ENCODE results near the gene ZC3H11A.
A peak's percentile ranks its signal among the peaks of the same experiment; 100 is the strongest.
"Not testable (repeated sequence)": the region's sequence is repeated elsewhere in the genome, so short reads cannot be mapped to it uniquely, and the experiment has no call there.

The ZC3H11A gene

GRCh38 chr1:203795441-203796235 lies at the start of gene ZC3H11A, which contains the start of gene ZBED6:
Gene ZC3H11A, plus strand, starts transcription at chr1:203795623. Its CDS starts 21,448 bp downstream, at chr1:203817071.
Gene ZBED6, plus strand, starts transcription at chr1:203795623. Its CDS starts 1,900 bp downstream, at chr1:203797523.
- H2AFZ ChIP-seq (ENCODE audit: low read depth, low read length), result peak within 1 kb of the TSS; percentile 99
- peak within 1 kb of the TSS; percentile 63 for H3K4me3 ChIP-seq (ENCODE audit: low read length)
- peaks cover 17% of the 10 kb centered on the region for H3K9me3 ChIP-seq (ENCODE audit: low read length)
- peaks cover 13% of the 10 kb centered on the region for H3K4me1 ChIP-seq (ENCODE audit: insufficient read depth, low read length)
- H3K36me3 ChIP-seq (ENCODE audit: insufficient read depth, low read length), result peaks cover 32% of the 10 kb centered on the region
- H3K27me3 ChIP-seq (ENCODE audit: insufficient read depth, low read length), result no peaks in the 10 kb centered on the region

DNA sequence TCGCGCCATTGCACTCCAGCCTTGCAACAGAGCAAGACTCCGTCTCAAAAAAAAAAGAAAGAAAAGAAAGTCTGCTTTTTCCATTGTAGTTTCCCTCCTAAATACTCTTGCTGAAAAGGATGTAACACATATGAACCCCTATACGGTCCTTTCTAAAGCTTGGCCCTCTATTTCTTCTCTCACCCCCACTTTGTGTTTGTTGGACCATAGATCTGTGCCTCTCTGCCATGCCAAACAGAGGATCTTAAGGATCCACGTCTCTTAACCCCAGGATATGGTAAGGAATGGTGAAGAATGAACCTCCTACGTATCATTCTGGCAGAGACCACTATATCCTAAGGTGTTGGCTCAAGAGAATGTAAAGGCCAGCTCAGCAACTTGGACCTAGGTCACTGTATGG lies 49.1 kb upstream of the ZC3H11A start:
- H3K9me3 ChIP-seq (ENCODE audit: low read length), result peaks cover 2% of the 10 kb centered on the region
- no peaks in the 10 kb centered on the region for H3K27me3 ChIP-seq (ENCODE audit: insufficient read depth, low read length)

GRCh38 chr1:203751051-203751450 lies 44.4 kb upstream of the ZC3H11A start:
- Histone ChIP-seq H3K4me3 (ENCODE audit: low read length) (no peak overlapping the region), H3K27me3 (ENCODE audit: insufficient read depth, low read length) (no peaks in the 10 kb centered on the region), H3K4me1 (ENCODE audit: insufficient read depth, low read length) (no peaks in the 10 kb centered on the region), H3K9me3 (ENCODE audit: low read length) (peaks cover 2% of the 10 kb centered on the region), H3K36me3 (ENCODE audit: insufficient read depth, low read length) (no peaks in the 10 kb centered on the region), H2AFZ (ENCODE audit: low read depth, low read length) (no peak overlapping the region)

More for the DNA sequence above, 49.1 kb upstream of the ZC3H11A start:
- H3K36me3 ChIP-seq (ENCODE audit: insufficient read depth, low read length), result no peaks in the 10 kb centered on the region
- no peak overlapping the region for H2AFZ ChIP-seq (ENCODE audit: low read depth, low read length)
- H3K4me1 ChIP-seq (ENCODE audit: insufficient read depth, low read length), result no peaks in the 10 kb centered on the region
- no peak overlapping the region for H3K4me3 ChIP-seq (ENCODE audit: low read length)

GRCh38 chr1:203751618-203752361 lies 43.6 kb upstream of the ZC3H11A start:
- not testable (repeated sequence) for H3K9me3 ChIP-seq (ENCODE audit: low read length); H2AFZ ChIP-seq (ENCODE audit: low read depth, low read length)

GRCh38 chr1:203754455-203754864 lies 41.0 kb upstream of the ZC3H11A start:
- Histone ChIP-seq H3K36me3 (ENCODE audit: insufficient read depth, low read length) (no peaks in the 10 kb centered on the region), H3K9me3 (ENCODE audit: low read length) (no peaks in the 10 kb centered on the region), H3K4me3 (ENCODE audit: low read length) (no peak overlapping the region), H3K4me1 (ENCODE audit: insufficient read depth, low read length) (no peaks in the 10 kb centered on the region), H2AFZ (ENCODE audit: low read depth, low read length) (no peak overlapping the region), H3K27me3 (ENCODE audit: insufficient read depth, low read length) (no peaks in the 10 kb centered on the region)

More at GRCh38 chr1:203751618-203752361, 43.6 kb upstream of the ZC3H11A start:
- H3K4me1 ChIP-seq (ENCODE audit: insufficient read depth, low read length); H3K36me3 ChIP-seq (ENCODE audit: insufficient read depth, low read length); H3K4me3 ChIP-seq (ENCODE audit: low read length); H3K27me3 ChIP-seq (ENCODE audit: insufficient read depth, low read length): not testable (repeated sequence)

DNA sequence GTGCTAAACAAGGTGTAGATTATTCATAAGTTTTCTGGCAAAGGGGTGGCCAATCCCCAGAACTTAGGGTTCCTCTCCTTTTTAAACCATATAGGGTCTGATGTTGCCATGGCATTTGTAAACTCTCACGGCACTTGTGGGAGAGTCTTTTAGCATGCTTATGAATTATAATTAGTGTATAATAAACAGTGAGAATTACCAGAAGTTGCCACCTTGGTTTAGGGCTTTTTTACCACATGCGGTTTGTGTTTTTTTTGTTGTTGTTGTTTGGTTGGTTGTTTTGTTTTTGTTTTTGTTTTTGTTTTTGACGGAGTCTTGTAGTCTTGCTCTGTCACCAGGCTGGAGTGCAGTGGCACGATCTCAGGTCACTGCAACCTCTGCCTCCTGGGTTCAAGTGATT lies 39.4 kb upstream of the ZC3H11A start:
- no peaks in the 10 kb centered on the region for H3K36me3 ChIP-seq (ENCODE audit: insufficient read depth, low read length)
- H3K9me3 ChIP-seq (ENCODE audit: low read length), result no peaks in the 10 kb centered on the region
- H3K4me3 ChIP-seq (ENCODE audit: low read length), result no peak overlapping the region
- H3K4me1 ChIP-seq (ENCODE audit: insufficient read depth, low read length), result peaks cover 11% of the 10 kb centered on the region
- no peaks in the 10 kb centered on the region for H3K27me3 ChIP-seq (ENCODE audit: insufficient read depth, low read length)
- no peak overlapping the region for H2AFZ ChIP-seq (ENCODE audit: low read depth, low read length)

GRCh38 chr1:203758749-203759148 lies 36.7 kb upstream of the ZC3H11A start:
- H2AFZ ChIP-seq (ENCODE audit: low read depth, low read length); H3K4me3 ChIP-seq (ENCODE audit: low read length); H3K36me3 ChIP-seq (ENCODE audit: insufficient read depth, low read length); H3K9me3 ChIP-seq (ENCODE audit: low read length); H3K27me3 ChIP-seq (ENCODE audit: insufficient read depth, low read length): not testable (repeated sequence)
- H3K4me1 ChIP-seq (ENCODE audit: insufficient read depth, low read length), result peaks cover 11% of the 10 kb centered on the region

DNA sequence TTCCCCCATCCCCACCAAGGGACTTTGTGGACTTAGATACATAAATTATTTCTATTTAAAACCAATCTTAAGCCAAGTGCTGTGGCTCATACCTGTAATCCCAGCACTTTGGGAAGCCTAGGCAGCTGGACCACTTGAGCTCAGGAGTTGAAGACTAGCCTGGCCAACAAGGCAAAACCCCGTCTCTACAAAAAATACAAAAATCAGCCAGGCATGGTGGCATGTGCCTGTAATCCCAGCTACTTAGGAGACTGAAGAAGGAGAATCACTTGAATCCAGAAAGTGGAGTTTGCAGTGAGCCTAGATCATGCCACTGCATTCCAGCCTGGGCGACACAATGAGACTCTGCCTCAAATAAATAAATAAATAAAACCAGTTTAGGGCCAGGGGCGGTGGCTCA lies 34.9 kb upstream of the ZC3H11A start:
- Histone ChIP-seq H3K36me3 (ENCODE audit: insufficient read depth, low read length) (no peaks in the 10 kb centered on the region), H3K27me3 (ENCODE audit: insufficient read depth, low read length) (no peaks in the 10 kb centered on the region), H3K9me3 (ENCODE audit: low read length) (no peaks in the 10 kb centered on the region), H3K4me3 (ENCODE audit: low read length) (no peak overlapping the region), H3K4me1 (ENCODE audit: insufficient read depth, low read length) (peaks cover 11% of the 10 kb centered on the region), H2AFZ (ENCODE audit: low read depth, low read length) (no peak overlapping the region)

- H3K4me3 ChIP-seq (ENCODE audit: low read length); H3K27me3 ChIP-seq (ENCODE audit: insufficient read depth, low read length); H2AFZ ChIP-seq (ENCODE audit: low read depth, low read length); H3K36me3 ChIP-seq (ENCODE audit: insufficient read depth, low read length); H3K9me3 ChIP-seq (ENCODE audit: low read length): not testable (repeated sequence)
- peaks cover 11% of the 10 kb centered on the region for H3K4me1 ChIP-seq (ENCODE audit: insufficient read depth, low read length)
Measured at GRCh38 chr1:203761958-203762357, 33.5 kb upstream of the ZC3H11A start.

DNA sequence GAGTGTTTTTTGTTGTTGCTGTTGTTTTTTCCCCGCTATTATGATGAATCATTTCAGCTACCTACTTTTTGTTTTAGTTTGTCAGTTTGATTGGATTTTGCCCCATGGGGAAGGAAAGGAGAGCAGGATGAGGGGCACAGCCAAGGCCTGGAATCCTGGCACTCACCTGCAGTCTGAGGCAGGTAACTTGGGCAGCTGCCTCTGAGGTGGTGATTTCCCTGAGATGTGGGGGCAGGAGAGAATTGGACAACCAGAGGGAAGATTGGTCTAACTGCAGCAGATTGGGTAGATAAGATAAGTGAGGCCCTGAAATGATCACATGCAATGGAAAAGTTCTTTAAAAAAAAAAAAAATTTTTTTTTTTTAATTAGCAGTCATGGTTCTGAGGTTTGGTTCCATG lies 31.9 kb upstream of the ZC3H11A start:
- Histone ChIP-seq H3K4me1 (ENCODE audit: insufficient read depth, low read length) (peaks cover 11% of the 10 kb centered on the region), H3K36me3 (ENCODE audit: insufficient read depth, low read length) (no peaks in the 10 kb centered on the region), H3K4me3 (ENCODE audit: low read length) (no peak overlapping the region), H2AFZ (ENCODE audit: low read depth, low read length) (no peak overlapping the region), H3K9me3 (ENCODE audit: low read length) (no peaks in the 10 kb centered on the region), H3K27me3 (ENCODE audit: insufficient read depth, low read length) (peaks cover 3% of the 10 kb centered on the region)

DNA sequence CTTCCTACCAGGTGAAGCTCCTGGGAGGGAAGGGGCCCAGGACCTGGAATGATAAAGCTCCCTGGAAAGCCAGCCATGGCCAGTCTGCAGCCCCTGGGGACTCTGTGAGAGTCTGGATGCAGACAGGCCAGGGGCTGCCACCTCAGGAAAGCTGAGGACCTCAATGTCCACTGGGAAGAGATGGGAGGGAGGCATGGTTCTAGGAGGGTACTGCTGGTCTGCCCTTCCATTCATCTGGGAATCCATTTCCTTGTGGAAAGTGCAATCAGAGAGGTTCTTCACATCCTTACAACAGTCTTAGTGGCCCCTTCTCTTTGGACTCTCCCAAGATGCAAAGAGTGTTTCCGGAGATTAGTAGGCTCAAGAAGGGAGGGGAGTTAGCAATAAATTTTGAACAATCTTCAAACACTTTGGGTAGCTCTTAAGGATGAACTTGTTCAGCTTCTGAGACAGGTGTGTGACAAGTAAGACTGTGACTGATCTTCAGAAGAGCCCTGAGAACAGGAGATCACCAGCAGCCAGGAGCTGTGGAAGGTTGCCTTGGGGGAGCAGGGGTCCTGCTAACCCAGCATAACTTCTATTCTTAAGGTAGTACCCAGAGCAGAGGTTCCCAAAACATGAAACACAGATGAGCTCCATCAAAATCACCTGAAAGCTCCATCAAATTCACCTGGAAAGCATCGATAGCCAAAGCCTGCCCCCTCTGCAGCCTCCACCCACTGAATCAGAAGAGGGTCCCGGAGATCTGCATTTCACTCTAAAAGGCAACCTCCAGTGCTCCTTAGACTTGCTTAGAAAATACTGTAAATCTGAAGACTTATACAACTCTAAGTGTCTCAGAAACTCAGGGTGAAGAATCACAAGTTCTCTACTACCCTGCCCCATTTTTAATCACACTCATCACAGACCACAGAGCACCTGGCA lies 31.1 kb upstream of the ZC3H11A start:
- H3K4me1 ChIP-seq (ENCODE audit: insufficient read depth, low read length), result peaks cover 11% of the 10 kb centered on the region
- H3K27me3 ChIP-seq (ENCODE audit: insufficient read depth, low read length), result peaks cover 3% of the 10 kb centered on the region
- no peaks in the 10 kb centered on the region for H3K36me3 ChIP-seq (ENCODE audit: insufficient read depth, low read length)
- no peak overlapping the region for H3K4me3 ChIP-seq (ENCODE audit: low read length)
- H2AFZ ChIP-seq (ENCODE audit: low read depth, low read length), result no peak overlapping the region
- H3K9me3 ChIP-seq (ENCODE audit: low read length), result no peaks in the 10 kb centered on the region

DNA sequence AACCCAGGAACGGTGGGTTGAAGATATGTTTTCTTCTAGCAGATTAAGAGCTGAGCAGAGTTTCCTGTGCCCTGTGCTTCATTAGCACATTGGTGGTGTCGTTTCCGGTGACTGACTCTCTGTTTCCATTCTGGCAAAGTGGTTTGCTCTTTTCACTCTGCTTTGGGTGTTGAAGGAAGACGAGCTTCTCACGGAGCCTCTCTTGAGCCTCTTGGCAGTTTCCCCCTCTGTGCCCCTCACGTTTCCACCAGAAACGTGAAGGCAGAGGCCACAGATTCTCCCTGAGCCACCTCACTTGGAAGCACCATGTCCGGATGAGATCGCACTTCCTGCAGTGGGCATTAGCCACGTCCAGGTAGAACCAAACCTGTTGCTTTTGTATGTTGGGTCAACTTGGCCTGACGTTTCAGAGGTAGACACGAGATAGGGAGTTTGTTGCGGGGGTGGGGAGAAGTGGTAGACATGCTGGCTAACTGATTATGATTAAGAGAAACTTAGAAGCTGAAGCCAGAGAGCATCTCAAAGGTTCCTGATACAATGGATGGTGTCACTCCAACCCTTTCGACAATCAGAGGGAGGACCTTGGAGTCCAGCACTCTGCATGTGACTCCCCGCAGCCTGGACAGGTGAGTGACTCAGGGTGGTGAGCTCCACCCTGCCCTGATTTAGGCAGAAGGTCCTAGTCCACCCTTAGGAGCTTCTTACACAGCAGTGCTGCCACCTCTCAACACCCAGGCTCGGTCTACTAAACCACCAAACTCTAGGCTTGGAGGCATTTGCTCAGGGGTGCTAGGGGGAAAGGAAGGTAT lies 30.2 kb upstream of the ZC3H11A start, which contains the start of gene LAX1:
Gene LAX1, plus strand, starts transcription at position 155 of the 809 bp plus-strand sequence. Its CDS starts 383 bp downstream, at position 538.
- no peaks in the 10 kb centered on the region for H3K9me3 ChIP-seq (ENCODE audit: low read length)
- peaks cover 3% of the 10 kb centered on the region for H3K27me3 ChIP-seq (ENCODE audit: insufficient read depth, low read length)
- H3K4me1 ChIP-seq (ENCODE audit: insufficient read depth, low read length), result peaks cover 6% of the 10 kb centered on the region
- H2AFZ ChIP-seq (ENCODE audit: low read depth, low read length), result no peak within 1 kb of the TSS
- H3K36me3 ChIP-seq (ENCODE audit: insufficient read depth, low read length), result no peaks in the 10 kb centered on the region
- H3K4me3 ChIP-seq (ENCODE audit: low read length), result no peak within 1 kb of the TSS

Measured in neuron (in vitro differentiated cells).